T-helper 9 cell (primary cell): ENCODE results near the gene LETM1.

Source experiments
- DNase-seq: peaks from one replicate; pipeline ENCODE4 v3.0.0-alpha.2; 2020

Gene LETM1

DNA sequence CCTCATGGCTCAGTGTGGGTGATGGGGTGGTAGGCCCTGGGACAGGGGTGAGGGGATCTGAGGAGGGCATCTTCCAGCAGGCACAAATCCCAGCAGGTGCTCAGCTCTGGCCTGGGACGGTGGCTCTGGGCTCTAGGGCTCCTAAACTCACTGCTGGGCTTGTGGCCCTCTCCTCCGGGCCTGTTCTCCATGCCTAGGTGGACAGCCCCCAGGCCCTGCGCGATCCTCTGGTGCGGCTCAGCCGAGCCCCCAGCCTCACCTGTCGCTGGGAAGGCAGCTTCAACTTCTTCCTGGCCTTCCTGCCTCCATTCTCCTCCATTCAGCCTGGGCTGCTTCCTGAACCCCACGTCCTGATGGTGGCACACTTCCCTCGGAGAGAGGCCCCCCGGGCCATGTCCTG, 82.2 kb downstream of the LETM1 start:
- no peak for DNase-seq

DNA sequence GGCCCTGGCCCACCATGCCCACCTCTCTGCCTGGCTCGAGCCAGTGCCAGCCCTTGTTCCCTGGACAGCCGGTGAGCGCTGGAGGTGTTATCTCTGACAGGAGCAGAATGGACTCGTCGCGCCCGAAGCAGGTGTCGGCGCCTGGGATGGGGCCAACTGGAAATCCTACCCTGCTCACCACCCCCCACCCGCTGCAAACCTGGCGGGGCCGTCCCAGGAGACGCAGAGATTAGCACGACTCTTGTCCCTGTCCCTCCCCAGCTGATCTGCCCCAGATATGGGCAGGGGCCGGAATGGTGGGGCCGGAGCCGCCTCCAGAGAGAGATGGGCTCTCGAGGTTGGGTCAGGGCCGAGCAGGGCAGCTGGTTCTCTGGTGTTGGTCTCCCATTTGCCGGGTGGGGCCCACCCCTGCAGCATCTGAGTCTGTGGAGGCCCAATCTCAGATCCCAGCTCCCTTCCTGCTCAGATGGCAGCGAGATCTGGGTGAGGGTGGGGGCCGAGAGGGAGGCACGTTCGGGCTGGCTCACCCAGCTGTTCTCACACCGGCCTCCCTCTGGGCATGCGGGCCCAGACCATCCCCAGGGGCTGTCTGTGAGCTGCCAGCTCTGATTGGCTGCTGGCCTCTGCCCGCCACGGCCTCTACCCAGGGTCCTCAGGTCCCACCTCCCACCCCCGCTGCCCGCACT, 83.0 kb downstream of the LETM1 start:
- no peak for DNase-seq

DNA sequence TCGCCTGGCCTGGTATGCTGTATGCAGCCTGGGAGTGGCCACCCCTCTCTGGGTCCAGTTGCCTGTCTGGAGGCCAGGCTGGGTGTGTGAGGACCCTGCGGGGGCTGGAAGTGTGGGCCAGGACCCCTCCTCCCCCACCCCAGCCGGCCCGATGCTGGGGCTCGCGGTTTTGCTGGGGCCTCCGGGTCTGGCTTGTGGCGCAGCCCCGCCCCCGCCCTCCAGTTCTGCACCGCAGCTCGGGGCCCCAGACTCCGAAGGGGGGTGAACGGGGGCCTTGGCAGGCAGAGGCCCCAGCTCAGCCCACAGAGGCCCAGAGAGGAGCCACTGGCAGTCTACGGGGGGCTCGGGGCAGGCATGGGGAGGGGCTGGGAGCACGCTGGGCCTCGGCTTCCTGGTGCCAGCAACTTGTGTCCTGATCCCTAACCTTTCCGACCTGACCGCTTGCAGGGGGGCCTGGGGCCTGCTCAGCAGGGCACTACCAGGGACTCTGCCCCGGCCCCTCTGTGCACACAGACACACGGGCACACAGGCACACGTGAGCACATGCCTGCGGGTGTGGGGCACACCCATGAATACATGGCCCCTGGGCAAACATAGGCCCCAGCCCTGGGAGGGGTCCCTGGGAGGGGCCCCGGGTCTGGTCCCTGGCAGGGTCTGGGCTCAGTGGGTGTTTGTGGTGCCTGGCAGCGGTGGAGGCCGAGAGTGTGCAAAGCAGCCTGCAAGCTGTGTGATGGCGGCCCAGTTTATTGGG, 84.2 kb downstream of the LETM1 start:
- no peak for DNase-seq

DNA sequence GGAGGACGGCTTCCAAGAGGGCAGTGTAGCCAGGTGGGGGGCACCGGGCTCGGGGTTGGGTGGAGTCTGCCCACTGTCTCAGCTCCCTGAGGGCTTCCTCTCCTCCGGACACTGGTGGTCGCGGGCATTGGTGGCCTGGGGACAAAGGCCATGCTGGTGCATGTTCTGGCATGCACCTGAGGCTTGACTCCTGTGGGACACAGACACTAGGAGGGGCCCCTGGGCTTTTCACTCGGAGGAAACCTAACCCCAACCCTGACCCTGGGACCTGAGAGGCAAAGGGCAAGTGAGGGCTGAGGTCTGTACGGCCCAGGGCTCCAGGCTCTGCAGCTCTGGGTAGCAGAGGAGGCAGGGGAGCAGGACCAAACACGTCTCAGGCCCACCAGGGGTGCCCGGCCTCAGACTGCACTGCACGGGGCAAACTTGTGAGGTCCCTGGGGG, 85.1 kb downstream of the LETM1 start:
- no peak for DNase-seq

DNA sequence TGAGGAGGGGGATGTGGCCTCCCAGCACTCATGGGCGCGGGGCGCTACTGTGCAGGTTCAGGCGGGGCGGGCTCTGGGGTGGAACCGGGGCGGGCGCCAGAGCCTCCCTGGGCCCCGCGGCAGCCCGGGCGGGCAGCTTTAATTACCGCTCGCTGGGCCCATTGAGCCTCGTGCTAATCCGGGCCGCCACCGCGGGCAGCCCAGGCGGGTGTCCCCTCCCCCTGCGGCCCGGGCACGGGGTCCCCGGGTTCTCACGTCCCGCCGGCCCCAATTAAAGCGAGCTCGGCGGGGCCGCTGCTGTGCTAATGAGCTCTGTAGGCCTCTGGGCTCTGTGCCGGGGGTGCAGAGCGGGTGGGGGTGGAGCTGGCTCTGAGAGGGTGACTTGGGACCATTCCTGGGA, 85.7 kb downstream of the LETM1 start:
- DNase-seq, result no peak

DNA sequence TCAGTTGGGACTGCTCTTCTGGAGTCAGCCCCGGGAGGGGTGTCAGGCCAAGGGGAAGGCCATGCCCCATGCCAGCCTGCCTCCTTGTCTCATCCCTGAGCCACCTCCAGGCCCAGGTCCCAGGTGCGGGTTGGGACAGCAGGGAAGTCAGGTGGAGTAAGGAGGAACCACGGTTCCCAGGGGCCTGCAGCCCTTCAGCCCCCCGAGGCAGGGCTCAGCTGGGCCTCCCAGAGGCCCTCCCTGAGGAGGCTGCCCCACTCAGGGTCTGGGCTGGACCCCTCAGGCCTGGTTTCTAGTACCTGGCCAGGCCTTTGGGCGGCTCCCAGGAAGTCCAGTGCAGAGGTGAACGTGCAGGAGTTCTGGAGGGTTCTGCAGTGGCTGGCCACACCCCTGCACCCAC, 86.3 kb downstream of the LETM1 start:
- DNase-seq, result no peak

DNA sequence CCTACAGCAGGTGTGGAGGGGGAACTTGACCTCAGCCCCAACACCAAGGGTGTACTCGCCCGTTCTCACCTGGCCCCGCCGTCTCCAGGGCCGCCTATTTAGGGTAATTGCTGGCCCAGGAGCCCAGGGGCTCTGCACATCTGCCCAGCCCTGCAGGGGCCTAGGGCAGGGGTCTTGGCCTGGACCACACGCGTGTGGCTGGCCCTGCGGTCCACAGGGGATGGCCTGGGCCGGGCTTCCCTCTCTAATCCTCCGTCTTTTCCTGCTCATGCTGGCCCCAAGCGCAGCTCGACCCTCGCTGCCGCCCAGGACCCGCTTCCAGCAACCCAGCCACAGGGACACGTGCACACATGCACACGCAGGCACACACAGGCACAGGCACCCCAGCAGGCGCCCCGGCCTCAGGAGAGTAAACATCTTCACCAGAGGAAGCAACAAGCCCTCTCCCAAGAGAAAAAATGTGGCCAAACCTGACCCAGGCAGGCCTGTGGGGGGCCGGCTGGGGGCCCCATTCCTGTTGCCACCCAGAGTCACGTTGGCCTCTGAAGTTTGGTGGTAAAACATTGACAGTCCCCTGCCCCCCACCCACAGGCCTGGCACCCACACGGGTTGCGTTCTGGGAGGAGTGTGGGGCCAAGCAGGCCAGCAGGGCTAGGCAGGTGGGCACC, 87.5 kb downstream of the LETM1 start:
- DNase-seq, result no peak

DNA sequence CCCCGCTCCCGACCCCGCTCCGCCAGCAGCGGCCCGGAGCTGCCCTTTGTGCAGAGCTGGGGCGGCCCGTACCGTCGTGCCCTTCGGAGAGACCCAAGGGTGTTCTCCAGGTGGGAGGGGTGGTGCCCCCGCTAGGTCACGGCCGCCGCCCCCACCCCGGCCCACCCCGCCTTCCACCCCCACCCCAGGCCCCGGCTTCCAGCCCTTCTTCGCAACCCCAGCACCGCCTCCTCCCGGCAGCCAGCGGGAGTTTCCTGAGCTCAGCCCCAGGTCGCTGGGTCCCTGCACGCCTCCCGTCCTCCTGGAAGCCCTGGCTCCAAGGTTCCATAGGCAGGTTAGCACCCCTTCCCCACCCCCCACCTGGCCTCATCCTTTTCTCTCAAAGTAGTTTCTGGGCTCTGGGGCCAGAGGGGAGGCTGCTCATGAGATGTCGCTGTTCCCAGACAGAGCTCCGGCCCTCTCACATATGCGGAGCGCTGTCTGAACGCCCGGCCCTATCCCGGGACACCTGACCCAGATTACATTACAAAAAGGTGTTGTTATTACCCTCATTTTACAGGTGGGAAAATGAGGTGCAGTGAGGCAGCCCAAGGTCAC, 88.1 kb downstream of the LETM1 start:
- DNase-seq, result no peak

DNA sequence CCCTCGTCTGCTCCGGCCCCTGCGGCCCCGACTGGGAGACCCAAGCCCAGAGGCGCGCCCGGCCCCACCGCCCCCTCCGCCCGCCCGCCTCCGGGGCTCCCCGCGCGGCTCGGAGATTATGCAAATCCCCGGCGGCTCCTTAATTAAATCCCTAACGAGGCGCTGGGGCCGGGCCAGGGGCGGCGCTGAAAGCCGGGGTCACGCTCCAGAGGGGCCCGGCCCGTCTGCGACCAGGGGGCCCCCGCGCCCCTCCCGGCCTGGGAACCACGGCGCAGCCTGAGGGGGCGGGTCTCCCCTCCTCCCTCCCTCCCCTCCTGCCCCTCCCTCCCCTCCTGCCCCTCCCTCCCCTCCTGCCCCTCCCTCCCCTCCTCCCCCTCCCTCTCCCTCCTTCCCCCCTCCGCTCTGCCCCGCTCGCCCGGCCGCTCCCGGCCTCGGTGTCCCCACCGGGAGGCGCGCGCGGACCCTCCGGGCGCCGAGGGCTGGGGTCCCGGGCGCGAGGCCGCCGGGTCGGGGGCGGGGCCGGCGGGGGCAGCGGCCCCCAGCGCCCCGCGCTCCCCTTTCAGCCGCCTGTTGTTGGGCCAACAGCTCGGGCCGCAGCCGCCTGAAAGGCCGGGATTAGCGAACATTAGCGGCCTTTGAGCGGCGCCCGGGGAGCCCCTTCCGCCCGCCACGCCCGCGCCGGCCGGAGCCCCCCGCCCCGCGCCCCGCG, 88.7 kb downstream of the LETM1 start:
- DNase-seq, result no peak

DNA sequence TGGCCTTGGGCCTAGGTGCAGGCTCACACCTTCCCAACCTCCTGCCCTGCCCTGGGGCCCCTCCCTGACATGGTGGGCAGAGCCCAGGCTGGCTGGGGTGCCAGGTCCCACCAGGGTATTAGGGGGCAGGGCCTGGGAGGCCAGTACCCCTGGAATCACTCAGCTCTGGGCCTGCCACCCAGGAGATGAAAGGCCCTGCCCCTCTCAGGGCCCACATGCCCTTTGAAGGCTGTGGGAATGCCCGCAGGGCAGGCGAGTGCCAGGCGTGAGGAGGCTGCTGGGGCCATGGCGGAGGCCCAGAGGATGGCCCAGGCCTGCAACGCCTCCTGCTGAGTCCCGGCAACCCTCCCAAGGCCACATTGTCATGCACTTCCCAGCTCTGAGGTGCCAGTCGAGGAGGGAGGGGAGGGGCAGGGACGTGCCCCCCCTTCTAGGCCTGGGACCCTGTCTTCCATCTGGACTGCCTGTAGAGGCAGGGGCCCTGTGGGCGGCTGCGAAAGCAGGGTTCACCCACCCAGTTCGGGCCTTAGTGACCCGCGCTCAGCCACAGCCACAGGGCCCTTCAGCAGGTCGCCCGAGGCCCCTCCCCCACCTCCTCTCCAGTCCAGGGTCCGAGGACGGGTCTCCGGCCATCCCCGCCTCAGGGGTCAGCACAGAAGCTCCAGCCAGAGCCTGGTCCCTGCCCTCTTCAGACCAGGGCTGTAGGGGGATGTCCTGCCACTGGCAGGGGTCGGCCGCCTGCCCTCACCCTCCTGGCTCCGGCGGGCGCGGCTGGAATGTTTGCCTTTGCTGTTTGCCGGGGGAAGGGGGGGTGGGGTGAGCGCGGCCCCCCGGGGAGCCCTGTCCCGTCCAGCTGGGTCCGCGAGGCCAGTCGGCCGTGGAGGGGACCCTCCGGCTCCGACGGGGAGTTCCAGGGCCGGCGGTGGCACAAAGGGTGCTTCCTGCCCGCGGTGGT, 89.6 kb downstream of the LETM1 start:
- DNase-seq, result no peak

DNA sequence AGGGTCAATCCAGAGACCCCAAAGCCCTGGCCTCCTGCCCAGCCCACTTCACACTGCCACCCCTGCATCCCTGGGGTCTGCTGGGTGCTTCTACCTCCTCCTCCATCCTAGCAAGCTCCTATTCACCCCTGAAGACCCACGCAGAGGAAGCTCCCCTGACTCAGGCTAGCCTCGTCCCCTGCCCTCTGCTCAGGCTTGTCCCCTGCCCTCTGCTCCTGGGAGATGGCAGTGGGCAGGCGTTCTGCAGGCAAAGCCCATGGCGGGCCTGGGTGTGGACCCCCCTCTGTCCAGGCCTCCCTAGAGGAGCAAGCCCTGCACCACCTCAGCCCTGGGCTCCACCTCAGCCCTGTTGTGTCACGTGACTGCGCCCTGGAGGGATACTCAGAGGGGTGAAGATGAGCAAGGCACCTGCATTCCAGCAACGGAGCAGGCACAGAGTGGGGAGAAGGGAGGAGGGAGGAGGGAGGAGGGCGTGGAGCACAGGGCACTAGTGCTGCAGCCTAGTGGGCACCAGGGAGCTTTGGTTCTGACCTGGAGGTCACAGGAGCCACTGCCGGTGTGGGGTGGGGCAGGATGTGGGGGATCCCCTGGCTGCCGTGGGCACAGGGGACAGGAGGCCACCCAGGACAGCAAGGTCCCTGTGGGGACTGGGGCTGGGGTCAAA, 90.4 kb downstream of the LETM1 start:
- no peak for DNase-seq

DNA sequence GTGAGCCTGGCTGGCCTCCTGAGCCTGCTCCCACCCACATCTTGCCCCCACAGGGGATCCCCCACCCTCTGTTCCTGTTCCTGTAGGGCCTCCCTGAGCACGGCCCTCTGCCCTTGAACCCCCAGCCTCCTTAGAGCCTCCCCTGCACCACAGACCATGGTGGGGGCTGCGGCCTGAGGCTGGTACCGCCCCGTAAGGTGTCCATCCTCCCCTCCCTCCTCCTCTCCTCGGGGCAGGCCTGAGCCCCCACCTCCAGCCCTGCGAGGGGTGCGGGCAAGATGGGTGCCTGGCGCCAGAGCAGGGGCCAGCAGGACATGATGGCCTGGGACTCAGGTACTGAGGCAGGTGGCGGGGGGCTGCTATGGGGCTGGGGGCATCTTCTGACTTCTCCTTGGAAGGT, 91.3 kb downstream of the LETM1 start:
- no peak for DNase-seq

DNA sequence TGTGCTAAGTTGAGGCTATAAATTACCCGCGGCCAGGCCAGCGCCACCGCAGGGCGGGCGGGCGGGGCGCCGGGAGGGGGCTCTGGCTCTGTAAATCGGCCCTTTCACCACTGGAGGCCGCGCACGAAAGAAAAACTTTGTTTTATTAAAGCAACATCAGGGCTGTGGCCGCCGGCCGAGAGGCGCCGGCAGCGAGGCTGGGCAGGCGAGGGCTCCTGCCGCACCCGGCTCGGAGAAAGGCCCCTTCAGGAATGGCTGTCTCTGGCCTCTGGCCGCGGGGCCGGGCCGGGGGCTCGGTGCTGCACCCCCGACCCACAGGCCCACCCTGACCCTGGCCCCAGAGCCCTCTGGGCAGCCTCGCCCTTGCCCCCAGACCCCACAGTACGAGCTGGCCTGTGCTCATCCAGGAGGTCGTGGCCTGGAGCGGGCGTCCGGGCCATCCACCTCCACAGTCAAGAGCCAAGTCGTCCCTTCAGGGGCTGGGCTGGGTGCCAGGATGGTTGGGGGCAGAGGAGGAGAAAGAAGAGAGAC, 92.3 kb downstream of the LETM1 start:
- DNase-seq, result no peak

DNA sequence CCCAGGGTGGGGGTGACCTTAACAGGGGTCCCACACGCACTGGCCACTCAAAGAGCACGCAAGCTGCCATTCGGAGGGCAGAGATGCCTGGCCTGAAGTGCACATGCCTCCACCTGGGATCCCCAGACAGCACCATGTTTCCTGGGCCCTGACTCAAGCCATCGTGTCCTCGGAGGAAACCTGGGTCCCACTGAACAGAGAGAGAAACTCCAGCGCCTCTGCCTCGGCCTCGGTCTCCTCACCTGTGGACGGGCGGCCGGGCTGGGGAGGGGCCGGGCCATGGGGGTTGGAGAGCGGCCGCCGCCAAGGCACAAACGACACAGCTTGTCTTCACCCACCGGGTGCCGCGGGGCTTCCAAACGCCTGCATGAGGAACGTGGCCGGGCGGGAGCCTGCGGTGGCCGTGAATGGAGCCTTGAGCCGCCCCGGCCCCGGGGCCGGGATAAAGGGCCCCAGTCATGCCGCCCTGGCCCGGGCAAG, 92.8 kb downstream of the LETM1 start:
- no peak for DNase-seq

DNA sequence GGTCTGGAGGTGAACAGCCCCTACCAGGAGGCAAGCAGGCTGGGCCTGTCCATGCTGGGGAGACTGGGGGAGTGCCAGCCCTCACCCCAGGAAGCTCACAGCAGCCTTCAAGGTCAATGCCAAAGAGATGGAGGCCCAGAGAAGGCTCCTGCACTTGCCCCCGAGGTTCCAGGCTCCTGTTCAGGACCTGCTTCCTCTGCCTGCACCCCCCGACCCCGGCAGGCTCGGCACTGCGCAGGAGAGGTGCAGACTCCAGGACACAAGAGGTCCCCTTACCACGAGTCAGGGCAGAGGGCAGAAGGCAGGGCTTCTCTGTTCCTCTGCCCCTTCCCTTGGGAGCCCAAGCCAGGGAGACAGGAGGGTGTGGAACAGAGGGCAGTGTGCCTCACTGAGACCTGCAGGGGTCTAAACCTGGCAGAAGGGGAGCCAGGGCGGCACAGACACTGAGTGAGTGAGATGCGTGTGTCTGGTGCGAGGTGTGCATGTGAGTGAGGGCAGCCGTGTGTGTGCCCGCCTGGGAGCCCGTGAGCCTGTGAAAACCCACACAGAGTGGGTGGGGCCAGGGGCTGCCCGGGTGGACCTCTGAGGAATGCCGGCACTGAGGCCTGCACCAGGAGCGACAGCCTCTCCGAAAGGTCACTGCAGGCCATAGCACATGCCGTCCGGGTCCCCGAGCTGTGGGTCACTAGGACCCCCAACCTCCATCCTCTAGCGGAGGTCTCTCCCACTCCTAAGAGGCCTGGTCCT, 93.5 kb downstream of the LETM1 start:
- DNase-seq, result no peak
